Sigmoid colon (tissue), 7 donors: ENCODE measurements around the gene ZNF273. TPM values are rescaled to one million over a fixed set of nuclear protein-coding genes. Genes with fewer than 3 reads are reported as not detected.
"Not testable (repeated sequence)": the region's sequence is repeated elsewhere in the genome, so short reads cannot be mapped to it uniquely, and the experiment has no call there.

Experiments
- DNase-seq: peaks from one replicate; pipeline ENCODE4 v3.0.0-alpha.2; 2019
- H3K27ac ChIP-seq, 4 donors: fragments of 200-600 bp; sonication (generic); one replicate each; pipeline ENCODE4 v1.5.1; 2016 to 2019; ENCODE audit warnings: mild to moderate bottlenecking in 1 of 4
- H3K27me3 ChIP-seq, 3 donors: fragments of 200-600 bp; sonication (generic); one replicate each; pipeline ENCODE4 v1.5.1; 2019; ENCODE audit warnings: mild to moderate bottlenecking in 1 of 3
- H3K36me3 ChIP-seq, 4 donors: fragments of 200-600 bp; sonication (generic); one replicate each; pipeline ENCODE4 v1.5.1; 2016 to 2019
- H3K4me1 ChIP-seq, 4 donors: fragments of 200-600 bp; sonication (generic); one replicate each; pipeline ENCODE4 v1.5.1; 2017 to 2019
- H3K4me3 ChIP-seq, 4 donors: fragments of 200-600 bp; sonication (generic); one replicate each; pipeline ENCODE4 v1.5.1; 2017 to 2019; ENCODE audit warnings: mild to moderate bottlenecking in 2 of 4, moderate library complexity in 1 of 4
- H3K9me3 ChIP-seq, 4 donors: fragments of 200-600 bp in 3 of 4; sonication (generic) in 3 of 4; one replicate each; pipeline versions ENCODE4 v1.5.1 to v1.6.1; 2013 to 2019
- EP300 ChIP-seq, 4 donors: sonication (generic); formaldehyde crosslinking; IDR thresholded peaks; one replicate each; pipeline ENCODE4 v1.6.1; 2017; ENCODE audit warnings: antibody characterized with exemption in 4 of 4
- POLR2A ChIP-seq, 2 donors: fragments of 450-650 bp; IDR thresholded peaks; one replicate each; pipeline ENCODE4 v1.6.1; 2016; ENCODE audit warnings: antibody characterized with exemption in 2 of 2, mild to moderate bottlenecking in 2 of 2, moderate library complexity in 2 of 2
- POLR2AphosphoS5 ChIP-seq, 4 donors: sonication (generic); formaldehyde crosslinking; IDR thresholded peaks; one replicate each; pipeline ENCODE4 v1.6.1; 2017; ENCODE audit warnings: antibody characterized with exemption in 4 of 4
- WGBS, 2 donors: extraction: QIAGEN DNeasy Blood & Tissue Kit; methylation state at CpG; one replicate each; pipeline ENCODE4 v1.1.7; 2013; 5-methylcytosine and 5-hydroxymethylcytosine counted together
- intact Hi-C: fragments of 100-400 bp; cut with DNase I; formaldehyde crosslinking; loops from one replicate; pipeline ENCODE4 v1.15.1; 2023
- polyA plus RNA-seq, 3 donors: library from polyadenylated mRNA; stranded (reverse); fragments of 200-250 nt; gene quantifications; one replicate each; pipeline ENCODE4 v1.2.3, GENCODE V29; 2013
- total RNA-seq, 4 donors: library from RNA; depleted of rRNA; stranded (reverse); fragments of >200 nt; gene quantifications; one replicate each; pipeline ENCODE4 v1.1.0, GENCODE V29; 2016
- TF ChIP-seq, protein P1 (sequence below), 4 experiments: fragments of 450-650 bp in 3 of 4; fragments of 200-600 bp in 1 of 4; IDR thresholded peaks; one replicate each; pipeline ENCODE4 v1.5.1; 2016 to 2019; ENCODE audit warnings: antibody characterized with exemption in 4 of 4, mild to moderate bottlenecking in 3 of 4, moderate library complexity in 2 of 4
- donor health status: healthy with polysubstance abuse.
- donor health status: Bipolar disorder and iron deficiency.
- donor health status: healthy.

Gene ZNF273
- total and polyA plus RNA-seq, 7 donors = 1.2 to 38.2 (median 7.5) TPM

DNA sequence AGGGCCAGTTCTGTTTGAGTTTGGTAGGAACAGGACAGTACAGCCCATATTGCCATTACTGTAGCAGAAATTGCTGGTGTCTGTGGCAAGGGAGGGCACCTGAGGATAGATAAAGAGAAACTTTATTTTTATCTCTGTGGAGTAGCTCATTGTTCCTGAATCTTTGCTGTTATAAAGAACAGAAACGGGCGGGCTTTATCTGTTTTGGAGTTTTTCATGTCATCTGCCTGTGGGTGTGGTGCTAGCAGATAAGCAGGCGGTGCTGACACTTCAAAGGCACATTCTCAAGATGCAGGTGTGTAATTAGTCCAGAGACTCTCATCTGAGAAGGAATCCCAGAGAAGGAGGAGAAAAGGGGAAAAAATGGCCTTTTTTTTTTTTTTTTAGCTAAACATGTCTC, 11.5 kb downstream of the ZNF273 start:
- Histone ChIP-seq H3K27ac (peak overlapping the region in 1 of 4 donors; percentile 11), H3K4me1 (peaks cover 0 to 8% (median 2%) of the 10 kb centered on the region in 4 donors), H3K27me3 (no peaks in the 10 kb centered on the region), H3K36me3 (no peaks in the 10 kb centered on the region), H3K9me3 (peaks cover 0 to 3% (median under 1%) of the 10 kb centered on the region in 4 donors), H3K4me3 (no peak overlapping the region)
- DNase-seq = no peak
- no peak for TF ChIP-seq POLR2A (IDR thresholded peaks at IDR 0.05)
- no peak for TF ChIP-seq POLR2AphosphoS5 (IDR thresholded peaks at IDR 0.05)
- no peak for TF ChIP-seq EP300 (IDR thresholded peaks at IDR 0.05)
- TF ChIP-seq, protein P1, sequence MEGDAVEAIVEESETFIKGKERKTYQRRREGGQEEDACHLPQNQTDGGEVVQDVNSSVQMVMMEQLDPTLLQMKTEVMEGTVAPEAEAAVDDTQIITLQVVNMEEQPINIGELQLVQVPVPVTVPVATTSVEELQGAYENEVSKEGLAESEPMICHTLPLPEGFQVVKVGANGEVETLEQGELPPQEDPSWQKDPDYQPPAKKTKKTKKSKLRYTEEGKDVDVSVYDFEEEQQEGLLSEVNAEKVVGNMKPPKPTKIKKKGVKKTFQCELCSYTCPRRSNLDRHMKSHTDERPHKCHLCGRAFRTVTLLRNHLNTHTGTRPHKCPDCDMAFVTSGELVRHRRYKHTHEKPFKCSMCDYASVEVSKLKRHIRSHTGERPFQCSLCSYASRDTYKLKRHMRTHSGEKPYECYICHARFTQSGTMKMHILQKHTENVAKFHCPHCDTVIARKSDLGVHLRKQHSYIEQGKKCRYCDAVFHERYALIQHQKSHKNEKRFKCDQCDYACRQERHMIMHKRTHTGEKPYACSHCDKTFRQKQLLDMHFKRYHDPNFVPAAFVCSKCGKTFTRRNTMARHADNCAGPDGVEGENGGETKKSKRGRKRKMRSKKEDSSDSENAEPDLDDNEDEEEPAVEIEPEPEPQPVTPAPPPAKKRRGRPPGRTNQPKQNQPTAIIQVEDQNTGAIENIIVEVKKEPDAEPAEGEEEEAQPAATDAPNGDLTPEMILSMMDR (IDR thresholded peaks at IDR 0.05) = no peak
- intact Hi-C loops = no loop called here
- WGBS, 2 donors = 94 to 99% methylated on average over 3 of the region's 3 CpGs

DNA sequence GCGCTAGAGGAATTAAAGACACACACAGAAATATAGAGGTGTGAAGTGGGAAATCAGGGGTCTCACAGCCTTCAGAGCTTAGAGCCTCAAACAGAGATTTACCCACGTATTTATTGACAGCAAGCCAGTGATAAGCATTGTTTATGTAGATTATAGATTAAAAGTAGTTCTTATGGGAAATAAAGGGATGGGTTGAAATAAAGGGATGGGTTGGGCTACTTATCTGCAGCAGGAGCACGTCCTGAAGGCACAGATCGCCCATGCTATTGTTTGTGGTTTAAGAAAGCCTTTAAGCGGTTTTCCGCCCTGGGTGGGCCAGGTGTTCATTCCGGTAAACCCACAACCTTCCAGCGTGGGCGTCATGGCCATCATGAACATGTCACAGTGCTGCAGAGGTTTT, 12.2 kb downstream of the ZNF273 start:
- H3K27ac ChIP-seq = peak overlapping the region in 1 of 4 donors; percentile 11
- H3K4me1 ChIP-seq, intact Hi-C loops, H3K9me3 ChIP-seq, H3K27me3 ChIP-seq, H3K4me3 ChIP-seq, H3K36me3 ChIP-seq, DNase-seq: not testable (repeated sequence)
- WGBS, 2 donors = 90 to 97% methylated on average over 9 of the region's 9 CpGs

DNA sequence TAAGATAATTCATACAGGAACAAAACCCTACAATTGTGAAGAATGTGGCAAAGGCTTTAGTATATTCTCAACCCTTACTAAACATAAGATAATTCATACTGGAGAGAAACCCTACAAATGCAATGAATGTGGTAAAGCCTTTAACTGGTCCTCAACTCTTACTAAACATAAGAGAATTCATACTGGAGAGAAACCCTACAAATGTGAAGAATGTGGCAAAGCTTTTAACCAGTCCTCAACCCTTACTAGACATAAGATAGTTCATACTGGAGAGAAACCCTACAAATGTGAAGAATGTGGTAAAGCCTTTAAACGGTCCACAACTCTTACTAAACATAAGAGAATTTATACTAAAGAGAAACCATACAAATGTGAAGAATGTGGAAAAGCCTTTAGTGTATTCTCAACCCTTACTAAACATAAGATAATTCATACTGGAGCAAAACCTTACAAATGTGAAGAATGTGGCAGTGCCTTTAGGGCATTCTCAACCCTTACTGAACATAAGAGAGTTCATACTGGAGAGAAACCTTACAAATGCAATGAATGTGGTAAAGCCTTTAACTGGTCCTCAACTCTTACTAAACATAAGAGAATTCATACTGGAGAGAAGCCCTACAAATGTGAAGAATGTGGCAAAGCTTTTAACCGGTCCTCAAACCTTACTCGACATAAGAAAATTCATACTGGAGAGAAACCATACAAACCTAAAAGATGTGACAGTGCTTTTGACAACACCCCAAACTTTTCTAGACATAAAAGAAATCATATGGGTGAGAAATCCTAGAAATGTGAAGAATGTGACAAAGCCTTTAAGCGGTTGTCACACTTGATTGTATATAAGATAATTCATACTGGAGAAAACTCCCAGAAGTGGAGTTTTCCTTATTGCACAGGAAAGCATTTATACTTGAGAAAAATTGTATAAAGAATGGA, 25.4 kb downstream of the ZNF273 start:
- peaks cover 0 to 13% (median 9%) of the 10 kb centered on the region in 4 donors for H3K9me3 ChIP-seq
- H3K4me1 ChIP-seq, H3K4me3 ChIP-seq, intact Hi-C loops, H3K27ac ChIP-seq, DNase-seq, H3K27me3 ChIP-seq: not testable (repeated sequence)
- peaks cover 0 to 51% (median 10%) of the 10 kb centered on the region in 4 donors for H3K36me3 ChIP-seq
- 96 to 97% methylated on average over 4 of the region's 4 CpGs for WGBS, 2 donors

DNA sequence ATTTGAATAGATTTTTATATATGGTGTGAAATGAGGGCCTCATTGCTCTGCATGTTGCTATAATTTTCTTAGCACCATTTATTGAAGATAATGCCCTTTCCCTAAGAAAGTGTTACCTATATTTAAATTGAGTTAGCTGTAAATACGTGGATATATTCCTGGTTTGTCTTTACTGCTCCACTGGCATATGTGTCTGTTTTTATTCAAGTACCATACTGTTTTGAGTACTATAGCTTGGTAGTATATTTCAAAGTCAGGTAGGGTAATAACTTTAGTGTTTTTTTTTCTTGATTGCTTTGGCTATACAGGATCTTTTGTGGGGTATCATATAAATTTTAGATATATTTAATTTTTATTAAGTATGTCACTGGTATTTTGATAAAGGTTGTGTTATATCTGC, 31.4 kb downstream of the ZNF273 start:
- H3K4me1 ChIP-seq = no peaks in the 10 kb centered on the region
- H3K9me3 ChIP-seq = peaks cover 0 to 5% (median 3%) of the 10 kb centered on the region in 4 donors
- no peaks in the 10 kb centered on the region for H3K36me3 ChIP-seq
- intact Hi-C loops = no loop called here
- H3K4me3 ChIP-seq = no peak overlapping the region
- 92 to 99% methylated on average over 1 of the region's 1 CpG for WGBS, 2 donors
- TF ChIP-seq POLR2A (IDR thresholded peaks at IDR 0.05) (no peak), POLR2AphosphoS5 (IDR thresholded peaks at IDR 0.05) (no peak), EP300 (IDR thresholded peaks at IDR 0.05) (no peak)
- TF ChIP-seq, protein P1 (IDR thresholded peaks at IDR 0.05) = no peak
- H3K27me3 ChIP-seq = no peaks in the 10 kb centered on the region
- no peak overlapping the region for H3K27ac ChIP-seq
- no peak for DNase-seq

DNA sequence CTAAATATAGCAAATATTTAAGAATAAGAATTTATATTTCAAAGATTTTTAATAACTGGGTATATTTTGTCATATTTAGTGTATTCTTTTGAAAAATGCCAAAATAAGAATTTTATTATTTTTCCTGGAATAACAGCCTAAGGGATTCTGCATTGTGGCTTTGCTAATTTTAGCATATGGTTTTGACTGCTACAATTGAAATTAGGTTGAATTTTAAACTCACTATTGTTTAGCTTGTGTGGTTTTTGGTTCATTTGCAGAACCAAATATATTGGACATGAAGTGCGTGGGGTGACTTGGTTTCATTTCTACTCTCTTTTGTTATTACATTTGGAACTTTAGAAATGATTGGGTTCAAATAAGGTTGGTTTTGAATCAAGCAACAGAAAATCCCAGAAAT, 35.5 kb downstream of the ZNF273 start:
- H3K27me3 ChIP-seq = no peaks in the 10 kb centered on the region
- H3K4me3 ChIP-seq = no peak overlapping the region
- no peaks in the 10 kb centered on the region for H3K36me3 ChIP-seq
- no peaks in the 10 kb centered on the region for H3K4me1 ChIP-seq
- no peak overlapping the region for H3K27ac ChIP-seq
- H3K9me3 ChIP-seq = peaks cover 0 to 3% (median 1%) of the 10 kb centered on the region in 4 donors
- DNase-seq = no peak
- TF ChIP-seq POLR2A (IDR thresholded peaks at IDR 0.05) (no peak), POLR2AphosphoS5 (IDR thresholded peaks at IDR 0.05) (no peak), EP300 (IDR thresholded peaks at IDR 0.05) (no peak)
- TF ChIP-seq, protein P1 (IDR thresholded peaks at IDR 0.05) = no peak
- 89 to 94% methylated on average over 1 of the region's 1 CpG for WGBS, 2 donors
- intact Hi-C loops = no loop called here

DNA sequence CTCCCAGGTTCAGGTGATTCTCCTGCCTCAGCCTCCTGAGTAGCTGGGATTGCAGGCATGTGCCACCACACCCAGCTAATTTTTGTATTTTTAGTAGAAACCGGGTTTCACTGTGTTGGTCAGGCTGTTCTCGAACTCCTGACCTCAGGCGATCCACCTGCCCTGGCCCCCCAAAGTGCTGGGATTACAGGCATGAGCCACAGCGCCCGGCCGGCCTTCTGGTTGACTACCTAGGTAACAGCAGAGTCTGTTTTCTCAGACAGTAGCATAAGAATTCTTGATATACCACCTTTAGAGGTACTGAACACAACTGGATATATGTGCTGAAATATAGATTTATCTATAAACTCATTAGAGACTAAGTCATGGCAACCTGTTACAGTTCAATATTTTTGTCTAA, 36.9 kb downstream of the ZNF273 start:
- 96% methylated on average over 6 of the region's 6 CpGs for WGBS, 2 donors
- H3K4me1 ChIP-seq, H3K27ac ChIP-seq, H3K36me3 ChIP-seq, DNase-seq, H3K9me3 ChIP-seq, H3K27me3 ChIP-seq, H3K4me3 ChIP-seq, intact Hi-C loops: not testable (repeated sequence)

DNA sequence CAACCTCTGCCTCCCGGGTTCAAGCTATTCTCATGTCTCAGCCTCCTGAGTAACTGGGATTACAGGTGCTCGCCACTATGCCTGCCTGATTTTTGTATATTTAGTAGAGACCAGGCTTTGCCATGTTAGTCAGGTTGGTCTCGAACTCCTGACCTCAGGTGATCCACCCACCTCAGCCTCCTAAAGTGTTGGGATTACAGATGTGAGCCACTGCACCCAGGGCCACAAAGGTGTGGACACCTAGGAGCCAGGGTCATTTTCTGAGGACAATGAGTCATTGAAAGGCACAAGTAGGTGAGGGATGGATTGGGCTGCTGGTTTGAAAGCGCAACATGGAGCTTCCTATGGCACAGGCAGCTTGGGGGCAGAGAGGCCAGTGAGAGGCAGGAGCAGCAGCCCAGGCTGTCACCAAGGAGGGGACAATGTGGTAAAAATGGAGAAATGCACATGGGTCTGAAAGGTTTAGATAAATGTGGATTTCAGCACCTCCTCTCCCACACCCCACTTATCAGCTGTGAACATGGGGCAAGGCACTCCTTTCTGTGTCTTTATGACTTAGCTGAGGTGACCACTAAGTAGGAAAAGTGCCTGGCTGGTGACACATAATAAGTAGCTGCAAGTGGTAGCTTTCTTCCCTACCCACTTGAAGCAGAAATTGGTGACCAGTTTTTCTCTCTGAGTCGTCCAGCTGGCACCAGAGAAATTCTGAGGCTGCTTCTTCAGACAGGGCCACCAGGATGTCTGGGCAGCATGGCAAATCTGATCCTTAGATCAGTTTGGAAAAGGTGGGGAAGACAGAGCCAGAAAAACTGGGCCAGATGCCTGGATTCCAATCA, 41.8 kb downstream of the ZNF273 start:
- H3K4me3 ChIP-seq, DNase-seq, H3K36me3 ChIP-seq, H3K27ac ChIP-seq, H3K9me3 ChIP-seq: not testable (repeated sequence)
- intact Hi-C loops = loop anchor here (5.0 kb wide), 1 partner anchor 357 kb away; no protein-coding TSS in a partner anchor
- WGBS, 2 donors = 75 to 87% methylated on average over 5 of the region's 5 CpGs
- Histone ChIP-seq H3K4me1 (peaks cover 0 to 12% (median 11%) of the 10 kb centered on the region in 4 donors), H3K27me3 (peaks cover 10 to 39% (median 13%) of the 10 kb centered on the region in 3 donors)
